H1 (cell line): ENCODE data around the gene EN2. TPM values are rescaled to one million over a fixed set of nuclear protein-coding genes. Genes with fewer than 3 reads are reported as not detected.

ENCODE experiments used
- CTCF ChIA-PET: fragments of 300-600 bp; sonication (Branson Sonifier 250); formaldehyde crosslinking; loops from one replicate; lab custom pipeline; 2021; ENCODE audit not compliant: partially characterized antibody; lab: Charles Lee
- POLR2A ChIA-PET: fragments of 300-600 bp; sonication (Branson Sonifier 250); formaldehyde crosslinking; loops from one replicate; lab custom pipeline; 2021; ENCODE audit warnings: inconsistent platforms; ENCODE audit not compliant: partially characterized antibody; lab: Charles Lee
- DNase-seq, 2 experiments: peaks; one replicate each; pipeline versions ENCODE4 v3.0.0 to v3.0.0-alpha.2; 2010 to 2022; ENCODE audit warnings: low spot score in 2 of 2, low read depth in 1 of 2, mixed read lengths in 1 of 2
- FAIRE-seq: peaks from 2 replicates; lab custom pipeline; 2011; peaks lifted over from hg19 to GRCh38; lab: Jason Lieb, UNC
- H2AFZ ChIP-seq: 2 replicates; pipeline ENCODE4 v1.8.1; 2012; ENCODE audit warnings: low read length, inconsistent platforms
- H2AK5ac ChIP-seq: 2 replicates; pipeline ENCODE4 v1.6.1; 2013; ENCODE audit warnings: low read depth, low read length
- H2BK120ac ChIP-seq: replicated peaks from 2 replicates; pipeline ENCODE3; 2013; ENCODE audit warnings: low read depth, low read length, inconsistent platforms
- H2BK12ac ChIP-seq: 2 replicates; pipeline ENCODE4 v1.6.1; 2013; ENCODE audit warnings: low read depth, low read length
- H2BK15ac ChIP-seq: 2 replicates; pipeline ENCODE4 v1.6.1; 2013; ENCODE audit warnings: low read length
- H2BK20ac ChIP-seq: 2 replicates; pipeline ENCODE4 v1.6.1; 2013; ENCODE audit warnings: low read length
- H2BK5ac ChIP-seq: 2 replicates; pipeline ENCODE4 v1.6.1; 2013; ENCODE audit warnings: low read depth, low read length
- H3K14ac ChIP-seq: 2 replicates; pipeline ENCODE4 v1.6.1; 2013; ENCODE audit warnings: inconsistent platforms; ENCODE audit not compliant: insufficient read length
- H3K18ac ChIP-seq: 2 replicates; pipeline ENCODE4 v1.6.1; 2013; ENCODE audit warnings: low read length; ENCODE audit errors: extremely low read depth
- H3K23ac ChIP-seq: 2 replicates; pipeline ENCODE4 v1.6.1; 2013; ENCODE audit warnings: inconsistent platforms; ENCODE audit not compliant: insufficient read length
- H3K23me2 ChIP-seq: 2 replicates; pipeline ENCODE4 v1.6.1; 2013; ENCODE audit warnings: low read depth, low read length
- H3K27ac ChIP-seq: 2 replicates; pipeline ENCODE4 v1.6.1; 2011; ENCODE audit warnings: low read depth, low read length, inconsistent platforms
- H3K27me3 ChIP-seq, 4 experiments: replicated peaks in 1 of 4; 1 replicate in 1 of 4; 2 replicates in 3 of 4; pipeline versions ENCODE4 v1.6.1 to v1.8.1; 2011 to 2013; ENCODE audit warnings: low read length in 3 of 4, mild to moderate bottlenecking in 3 of 4, inconsistent platforms in 2 of 4, mixed read lengths in 2 of 4, moderate library complexity in 1 of 4; ENCODE audit not compliant: control insufficient read depth in 3 of 4, insufficient read depth in 3 of 4; ENCODE audit errors: extremely low read depth in 1 of 4
- H3K36me3 ChIP-seq, 4 experiments: 2 replicates each; pipeline versions ENCODE4 v1.6.1 to v1.8.1; 2011 to 2013; ENCODE audit warnings: mild to moderate bottlenecking in 4 of 4, low read length in 3 of 4, moderate library complexity in 2 of 4, control low read depth in 1 of 4, inconsistent platforms in 1 of 4; ENCODE audit not compliant: insufficient read depth in 4 of 4, control insufficient read depth in 2 of 4
- H3K4ac ChIP-seq: replicated peaks from 2 replicates; pipeline ENCODE3; 2013; ENCODE audit warnings: low read length, low read depth, mixed read lengths, inconsistent platforms; ENCODE audit not compliant: insufficient read length
- H3K4me1 ChIP-seq, 4 experiments: replicated peaks in 1 of 4; 1 replicate in 1 of 4; 2 replicates in 3 of 4; pipeline versions ENCODE4 v1.6.1 to v1.8.1; 2011 to 2013; ENCODE audit warnings: low read length in 3 of 4, inconsistent platforms in 2 of 4, mixed read lengths in 1 of 4; ENCODE audit not compliant: insufficient read depth in 4 of 4, control insufficient read depth in 3 of 4
- H3K4me2 ChIP-seq, 2 experiments: 2 replicates each; pipeline versions ENCODE4 v1.6.1 to v1.8.1; 2011 to 2013; ENCODE audit warnings: low read depth in 2 of 2, low read length in 2 of 2, control low read depth in 1 of 2, inconsistent platforms in 1 of 2, mild to moderate bottlenecking in 1 of 2; ENCODE audit not compliant: insufficient read depth in 1 of 2
- H3K4me3 ChIP-seq, 4 experiments: fragments of 200-600, 300-600 bp in 1 of 4; sonication (generic), shearing (Covaris generic), sonication (Bioruptor Twin) in 1 of 4; 2 replicates each; pipeline versions ENCODE4 v1.5.1 to v1.8.1; 2011 to 2016; ENCODE audit warnings: low read length in 4 of 4, low read depth in 3 of 4, control low read depth in 2 of 4, inconsistent platforms in 2 of 4, mild to moderate bottlenecking in 2 of 4, mixed read lengths in 1 of 4, moderate library complexity in 1 of 4; ENCODE audit not compliant: insufficient read depth in 2 of 4; ENCODE audit errors: extremely low read depth in 1 of 4
- H3K56ac ChIP-seq: replicated peaks from 2 replicates; pipeline ENCODE3; 2013; ENCODE audit warnings: low read depth, mild to moderate bottlenecking, mixed read lengths, low read length, inconsistent platforms; ENCODE audit not compliant: insufficient read length
- H3K79me1 ChIP-seq: 2 replicates; pipeline ENCODE4 v1.6.1; 2013; ENCODE audit warnings: low read depth, low read length, control low read depth
- H3K79me2 ChIP-seq, 2 experiments: 2 replicates each; pipeline versions ENCODE4 v1.6.1 to v1.8.1; 2012 to 2013; ENCODE audit warnings: low read length in 2 of 2, mild to moderate bottlenecking in 2 of 2, inconsistent platforms in 1 of 2; ENCODE audit not compliant: insufficient read depth in 2 of 2, control insufficient read depth in 1 of 2
- H3K9ac ChIP-seq, 4 experiments: replicated peaks in 1 of 4; 1 replicate in 1 of 4; 2 replicates in 3 of 4; pipeline versions ENCODE4 v1.6.1 to v1.8.1; 2011 to 2013; ENCODE audit warnings: low read depth in 3 of 4, low read length in 3 of 4, control low read depth in 2 of 4, mild to moderate bottlenecking in 2 of 4, moderate library complexity in 2 of 4, inconsistent platforms in 1 of 4; ENCODE audit errors: extremely low read depth in 1 of 4
- H3K9me3 ChIP-seq, 2 experiments: 2 replicates each; pipeline versions ENCODE4 v1.6.1 to v1.8.1; 2012 to 2013; ENCODE audit warnings: mild to moderate bottlenecking in 2 of 2, moderate library complexity in 2 of 2, control low read depth in 1 of 2, inconsistent platforms in 1 of 2, low read depth in 1 of 2, low read length in 1 of 2, mixed read lengths in 1 of 2; ENCODE audit not compliant: insufficient read depth in 2 of 2
- H4K20me1 ChIP-seq, 2 experiments: replicated peaks in 1 of 2; 2 replicates each; pipeline versions ENCODE3 to v1.8.1; 2011 to 2013; ENCODE audit warnings: inconsistent platforms in 2 of 2, low read length in 2 of 2, mild to moderate bottlenecking in 1 of 2; ENCODE audit not compliant: insufficient read depth in 2 of 2, control insufficient read depth in 1 of 2
- H4K5ac ChIP-seq: 2 replicates; pipeline ENCODE4 v1.6.1; 2013; ENCODE audit warnings: low read length, low read depth, mixed read lengths, inconsistent platforms; ENCODE audit not compliant: insufficient read length
- H4K8ac ChIP-seq: 2 replicates; pipeline ENCODE4 v1.8.0; 2013; ENCODE audit warnings: mild to moderate bottlenecking, moderate library complexity, low read length, inconsistent platforms; ENCODE audit not compliant: insufficient read depth; ENCODE audit errors: extremely low read depth
- H4K91ac ChIP-seq: replicated peaks from 2 replicates; pipeline ENCODE3; 2013; ENCODE audit warnings: low read length, mixed read lengths, inconsistent platforms; ENCODE audit not compliant: insufficient read length
- BRCA1 ChIP-seq: IDR thresholded peaks from 2 replicates; pipeline ENCODE4 v1.6.1; 2012; ENCODE audit warnings: low read depth, low read length, improper control_type of control experiment
- JUND ChIP-seq: IDR thresholded peaks from 2 replicates; pipeline ENCODE4 v1.6.1; 2011; ENCODE audit warnings: mild to moderate bottlenecking, improper control_type of control experiment, low read length
- NANOG ChIP-seq: IDR thresholded peaks from 2 replicates; pipeline ENCODE4 v1.6.1; 2011; ENCODE audit warnings: low read length, low read depth, mild to moderate bottlenecking, inconsistent platforms; ENCODE audit not compliant: insufficient read depth, poor library complexity, severe bottlenecking
- POLR2A ChIP-seq, 2 experiments: IDR thresholded peaks; 1 replicate in 1 of 2; 2 replicates in 1 of 2; pipeline ENCODE4 v1.6.1; 2011; ENCODE audit warnings: low read depth in 2 of 2, low read length in 2 of 2, mild to moderate bottlenecking in 2 of 2; ENCODE audit errors: control extremely low read depth in 1 of 2
- RAD21 ChIP-seq, 2 experiments: IDR thresholded peaks in 1 of 2; conservative IDR thresholded peaks in 1 of 2; 2 replicates each; pipeline ENCODE4 v1.6.1; 2011; ENCODE audit warnings: low read depth in 2 of 2, low read length in 2 of 2, improper control_type of control experiment in 1 of 2, inconsistent platforms in 1 of 2, mild to moderate bottlenecking in 1 of 2, moderate library complexity in 1 of 2
- RBBP5 ChIP-seq: IDR thresholded peaks from 2 replicates; pipeline ENCODE4 v1.7.1; 2012; ENCODE audit warnings: low read depth, mild to moderate bottlenecking, inconsistent platforms, low read length, moderate library complexity, borderline replicate concordance
- RNF2 ChIP-seq: fragments of 200-900, 300-1000 bp; sonication (generic); IDR thresholded peaks from 2 replicates; pipeline ENCODE4 v1.7.1; 2016; ENCODE audit warnings: borderline replicate concordance, low read depth, mild to moderate bottlenecking, antibody characterized with exemption, low read length; ENCODE audit not compliant: poor library complexity, severe bottlenecking; ENCODE audit errors: missing control alignments
- RXRA ChIP-seq: IDR thresholded peaks from 2 replicates; pipeline ENCODE4 v1.6.1; 2011; ENCODE audit warnings: low read depth, mild to moderate bottlenecking, low read length, moderate library complexity; ENCODE audit not compliant: insufficient read depth
- SUZ12 ChIP-seq: fragments of 200-600 bp; sonication (generic); IDR thresholded peaks from 2 replicates; pipeline ENCODE4 v1.6.1; 2012; ENCODE audit warnings: mild to moderate bottlenecking, inconsistent platforms, low read length, moderate library complexity, mixed read lengths
- WGBS, 2 experiments: shearing (Covaris generic) in 1 of 2; methylation state at CpG; one replicate each; pipeline versions ENCODE4 v1.1.6 to v1.1.7; 2013 to 2015; ENCODE audit warnings: low lambda C conversion rate in 2 of 2, mixed read lengths in 2 of 2, inconsistent platforms in 1 of 2, low coverage in 1 of 2, missing lambda C conversion rate in 1 of 2; ENCODE audit not compliant: insufficient replicate concordance in 2 of 2, insufficient coverage in 1 of 2, insufficient read length in 1 of 2; ENCODE audit errors: extremely low coverage in 1 of 2, missing lambda C conversion rate in 1 of 2; 5-methylcytosine and 5-hydroxymethylcytosine counted together
- polyA plus RNA-seq, 7 experiments: library from polyadenylated mRNA; depleted of rRNA in 3 of 7; stranded (reverse) in 5 of 7; unstranded in 2 of 7; fragments of >200 nt in 5 of 7; fragments of 200-250 nt in 2 of 7; gene quantifications; 1 replicate in 5 of 7; 2 replicates in 1 of 7; 4 replicates in 1 of 7; pipeline versions ENCODE4 v1.2.1 to v1.2.3, GENCODE V29; 2011 to 2013; ENCODE audit warnings: missing spikeins in 2 of 7, mixed read lengths in 2 of 7
- total RNA-seq: library from RNA; stranded (reverse); fragmentation: NEBNext Ultra II Directional; extraction: Animal tissue kit (Norgen Biotek cat#: 25700); gene quantifications from 2 replicates; pipeline ENCODE4 v1.2.1, GENCODE V29; 2021
- TF ChIP-seq, protein P1 (sequence below): IDR thresholded peaks from 2 replicates; pipeline ENCODE4 v1.6.1; 2011; ENCODE audit warnings: low read length, improper control_type of control experiment

The EN2 gene
- total and polyA plus RNA-seq, 2 of the 8 experiments (the other 6 are each of a cell fraction or from before 2014, with no cell fraction given) = not detected

DNA sequence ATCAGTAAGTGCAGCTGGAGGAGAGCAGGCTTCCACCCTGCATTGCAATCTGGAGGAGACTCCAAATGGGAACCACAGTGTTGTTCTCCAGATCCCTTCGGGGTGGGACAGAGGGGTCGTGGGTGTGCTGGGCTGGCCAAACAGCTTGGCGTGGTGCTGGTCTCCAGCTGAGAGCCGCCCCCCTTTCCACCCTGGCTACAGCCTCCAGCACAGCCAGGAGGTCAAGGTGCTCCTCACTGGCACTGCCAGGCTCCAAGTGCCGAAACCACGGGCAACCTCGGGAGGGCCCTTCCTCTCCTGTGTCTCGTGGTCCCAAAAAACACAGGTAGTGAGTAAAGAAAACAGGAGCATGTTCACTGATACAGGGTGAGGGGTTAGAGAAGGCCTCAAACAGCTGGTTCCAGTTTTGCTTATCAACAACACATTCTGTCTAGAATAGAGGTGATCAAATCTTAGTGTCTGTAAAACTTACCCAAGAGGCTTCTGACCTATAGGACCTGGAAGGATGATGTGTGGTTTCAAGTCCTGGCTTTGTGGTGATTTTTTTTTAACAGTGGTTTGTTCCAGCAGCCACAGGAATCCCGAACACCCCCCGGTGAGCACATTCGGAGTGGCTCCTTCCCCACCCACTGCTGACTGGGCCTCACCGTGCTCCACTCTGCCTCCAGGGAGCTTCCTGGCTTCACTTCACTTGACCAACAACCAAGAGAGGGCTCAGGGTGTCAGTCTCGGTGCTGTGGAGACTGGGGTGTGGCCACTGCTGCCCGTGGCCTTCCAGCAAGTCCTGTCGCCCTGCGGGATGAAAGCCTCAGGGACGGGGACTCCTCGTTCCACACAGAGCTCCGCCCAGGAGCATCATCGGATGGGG is 31.2 kb upstream of the EN2 start:
- CTCF ChIA-PET = interaction anchor here (0.6 to 1.9 kb wide), 3 partner anchors 36 to 298 kb away, joined by 3 to 4 read pairs (median 3); no protein-coding TSS in a partner anchor
- H3K27me3 ChIP-seq = no peaks in the 10 kb centered on the region; a peak in 1 of 7 replicates
- TF ChIP-seq RNF2 = no peak
- TF ChIP-seq RXRA = no peak
- no peak for TF ChIP-seq SUZ12
- TF ChIP-seq JUND = no peak
- no peak for TF ChIP-seq BRCA1
- TF ChIP-seq POLR2A (IDR thresholded peaks at IDR 0.05; ENCODE audit: control extremely low read depth in 1 of 2, low read depth in 2 of 2, low read length in 2 of 2) = no peak
- TF ChIP-seq RBBP5 = no peak
- no peak for TF ChIP-seq NANOG
- TF ChIP-seq RAD21 (IDR thresholded peaks at IDR 0.05 in 1 of 2, conservative IDR thresholded peaks at IDR 0.05 in 1 of 2; ENCODE audit: low read depth in 2 of 2, low read length in 2 of 2) = no peak
- TF ChIP-seq, protein P1, sequence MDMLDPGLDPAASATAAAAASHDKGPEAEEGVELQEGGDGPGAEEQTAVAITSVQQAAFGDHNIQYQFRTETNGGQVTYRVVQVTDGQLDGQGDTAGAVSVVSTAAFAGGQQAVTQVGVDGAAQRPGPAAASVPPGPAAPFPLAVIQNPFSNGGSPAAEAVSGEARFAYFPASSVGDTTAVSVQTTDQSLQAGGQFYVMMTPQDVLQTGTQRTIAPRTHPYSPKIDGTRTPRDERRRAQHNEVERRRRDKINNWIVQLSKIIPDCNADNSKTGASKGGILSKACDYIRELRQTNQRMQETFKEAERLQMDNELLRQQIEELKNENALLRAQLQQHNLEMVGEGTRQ = no peak

More for the DNA sequence above, 31.2 kb upstream of the EN2 start:
- Histone ChIP-seq H3K56ac (no peak overlapping the region), H2BK120ac (no peak overlapping the region), H3K36me3 (no peaks in the 10 kb centered on the region), H3K9me3 (no peaks in the 10 kb centered on the region), H4K91ac (no peak overlapping the region), H2AFZ (no peak overlapping the region), H3K4me3 (no peak overlapping the region), H3K14ac (no peak overlapping the region), H3K4me2 (no peak overlapping the region), H2AK5ac (no peak overlapping the region), H3K23ac (no peak overlapping the region), H2BK5ac (no peak overlapping the region), H3K79me1 (no peaks in the 10 kb centered on the region), H2BK15ac (no peak overlapping the region), H3K9ac (no peak overlapping the region), H2BK20ac (no peak overlapping the region), H4K5ac (no peak overlapping the region), H3K4me1 (no peaks in the 10 kb centered on the region; a peak in 1 of 7 replicates), H2BK12ac (no peak overlapping the region), H3K27ac (no peak overlapping the region), H3K23me2 (no peaks in the 10 kb centered on the region), H3K4ac (no peak overlapping the region), H4K20me1 (no peaks in the 10 kb centered on the region), H4K8ac (no peak overlapping the region), H3K18ac (no peak overlapping the region), H3K79me2 (no peaks in the 10 kb centered on the region)
- FAIRE-seq (no peak), DNase-seq (no peak)
- POLR2A ChIA-PET = interaction anchor here (0.7 kb wide), 1 partner anchor 385 kb away, joined by 3 read pairs; no protein-coding TSS in a partner anchor
- 91% methylated on average over 19 of the region's 20 CpGs; no CpG with 5 or more reads in 1 of the 2 experiments for WGBS, 2 experiments
